ENCODE measurements around the gene NOD2. TPM values are rescaled to one million over a fixed set of nuclear protein-coding genes. Genes with fewer than 3 reads are reported as not detected.

Gene NOD2
- total RNA-seq, 6 experiments from 2014 or later: not detected

DNA sequence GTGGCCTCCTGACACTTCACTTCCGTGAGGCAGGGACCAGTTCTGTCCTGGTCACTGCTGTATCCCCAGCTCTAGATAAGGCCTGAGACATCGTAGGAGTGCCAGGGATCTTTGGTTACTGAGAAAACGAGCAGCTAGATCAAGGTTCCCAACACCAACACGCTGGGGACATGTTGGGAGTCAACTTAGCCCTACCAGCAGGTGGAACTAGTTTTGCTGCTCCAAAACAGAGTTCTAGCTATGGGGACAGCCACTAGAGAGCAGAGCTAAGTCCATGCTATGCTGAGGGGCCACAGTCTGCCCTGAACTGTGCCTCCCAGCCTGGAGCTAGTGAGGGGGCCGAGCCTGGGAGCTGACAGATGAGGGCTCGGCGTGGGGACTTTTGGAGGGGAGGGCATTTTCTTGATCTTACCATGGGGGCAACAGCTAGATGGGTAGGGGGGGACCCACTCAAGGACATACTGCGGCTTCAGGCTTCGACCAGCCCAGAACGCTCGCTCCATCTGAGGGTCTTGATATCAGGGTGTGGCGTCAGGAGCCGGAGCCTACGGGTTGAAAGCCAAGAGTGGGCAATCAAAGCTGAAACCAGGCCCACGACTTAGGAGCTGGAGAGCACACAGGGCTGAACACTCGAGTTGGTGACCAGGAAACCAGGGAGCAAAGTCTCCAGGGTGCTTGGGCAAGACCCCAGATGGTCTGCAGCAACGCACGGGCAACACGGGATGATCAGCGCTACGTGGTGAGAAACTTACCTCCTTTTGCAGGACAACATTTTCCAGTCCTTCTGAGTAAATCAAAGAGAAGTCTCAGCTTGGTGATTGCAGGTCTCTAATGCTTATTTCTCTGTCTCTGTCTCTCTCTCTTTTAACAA lies 25.7 kb upstream of the NOD2 start:
- Mint-ChIP-seq H3K9me3 (peaks cover 18% of the 10 kb centered on the region), H3K4me1 (ENCODE audit: low read depth) (peaks cover 6% of the 10 kb centered on the region; the same call in 1 of the 2 replicates), H3K4me3 (no peak overlapping the region), H3K36me3 (ENCODE audit: low read depth) (peaks cover 17% of the 10 kb centered on the region), H3K27me3 (ENCODE audit: insufficient read depth) (peaks cover 7% of the 10 kb centered on the region), H3K27ac (no peak overlapping the region)
- DNase-seq: no peak
- TF ChIP-seq, protein P1, sequence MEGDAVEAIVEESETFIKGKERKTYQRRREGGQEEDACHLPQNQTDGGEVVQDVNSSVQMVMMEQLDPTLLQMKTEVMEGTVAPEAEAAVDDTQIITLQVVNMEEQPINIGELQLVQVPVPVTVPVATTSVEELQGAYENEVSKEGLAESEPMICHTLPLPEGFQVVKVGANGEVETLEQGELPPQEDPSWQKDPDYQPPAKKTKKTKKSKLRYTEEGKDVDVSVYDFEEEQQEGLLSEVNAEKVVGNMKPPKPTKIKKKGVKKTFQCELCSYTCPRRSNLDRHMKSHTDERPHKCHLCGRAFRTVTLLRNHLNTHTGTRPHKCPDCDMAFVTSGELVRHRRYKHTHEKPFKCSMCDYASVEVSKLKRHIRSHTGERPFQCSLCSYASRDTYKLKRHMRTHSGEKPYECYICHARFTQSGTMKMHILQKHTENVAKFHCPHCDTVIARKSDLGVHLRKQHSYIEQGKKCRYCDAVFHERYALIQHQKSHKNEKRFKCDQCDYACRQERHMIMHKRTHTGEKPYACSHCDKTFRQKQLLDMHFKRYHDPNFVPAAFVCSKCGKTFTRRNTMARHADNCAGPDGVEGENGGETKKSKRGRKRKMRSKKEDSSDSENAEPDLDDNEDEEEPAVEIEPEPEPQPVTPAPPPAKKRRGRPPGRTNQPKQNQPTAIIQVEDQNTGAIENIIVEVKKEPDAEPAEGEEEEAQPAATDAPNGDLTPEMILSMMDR (IDR thresholded peaks at IDR 0.05): peak; percentile 37; the same call in 1 of the 2 replicates

- Mint-ChIP-seq H3K4me1 (ENCODE audit: low read depth) (peaks cover 6% of the 10 kb centered on the region; the same call in 1 of the 2 replicates), H3K27ac (no peak overlapping the region), H3K4me3 (no peak overlapping the region), H3K27me3 (ENCODE audit: insufficient read depth) (peaks cover 7% of the 10 kb centered on the region), H3K36me3 (ENCODE audit: low read depth) (peaks cover 21% of the 10 kb centered on the region), H3K9me3 (peaks cover 24% of the 10 kb centered on the region)
- no peak for DNase-seq
- TF ChIP-seq, protein P1 (IDR thresholded peaks at IDR 0.05): 0 out of 2 replicates have a peak, but pooled peaks have one; percentile 8
Observed at GRCh38 chr16:50668368-50669008, 24.9 kb upstream of the NOD2 start.

DNA sequence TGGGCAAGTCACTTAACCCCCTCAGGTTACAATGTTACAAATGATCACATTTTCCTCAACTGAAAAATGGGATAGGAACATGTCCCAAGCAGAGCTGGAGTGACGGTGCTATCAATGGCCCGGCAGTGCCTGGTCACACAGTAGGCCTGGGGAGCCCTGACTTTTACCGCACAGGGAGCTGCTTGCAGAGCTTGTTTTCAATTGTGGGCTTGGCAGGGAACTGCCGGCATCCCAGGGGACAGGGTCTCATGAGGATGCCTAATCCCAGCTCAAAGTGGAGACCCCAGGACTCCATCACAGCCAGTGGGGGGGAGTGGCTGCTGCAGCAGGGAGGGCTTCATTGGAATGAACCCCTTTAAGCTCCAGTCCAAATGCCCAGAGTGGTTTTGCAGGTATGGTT lies 23.7 kb upstream of the NOD2 start:
- Mint-ChIP-seq H3K27ac (no peak overlapping the region), H3K4me3 (no peak overlapping the region), H3K9me3 (peaks cover 28% of the 10 kb centered on the region), H3K4me1 (ENCODE audit: low read depth) (peaks cover 6% of the 10 kb centered on the region; the same call in 1 of the 2 replicates), H3K27me3 (ENCODE audit: insufficient read depth) (peaks cover 7% of the 10 kb centered on the region), H3K36me3 (ENCODE audit: low read depth) (peaks cover 21% of the 10 kb centered on the region)
- TF ChIP-seq, protein P1 (IDR thresholded peaks at IDR 0.05): no peak
- DNase-seq: no peak

- Mint-ChIP-seq H3K27me3 (ENCODE audit: insufficient read depth) (peaks cover 7% of the 10 kb centered on the region), H3K27ac (no peak overlapping the region), H3K4me1 (ENCODE audit: low read depth) (peaks cover 6% of the 10 kb centered on the region; the same call in 1 of the 2 replicates), H3K4me3 (no peak overlapping the region), H3K36me3 (ENCODE audit: low read depth) (peaks cover 21% of the 10 kb centered on the region), H3K9me3 (peaks cover 28% of the 10 kb centered on the region)
- TF ChIP-seq, protein P1 (IDR thresholded peaks at IDR 0.05): no peak
- DNase-seq: no peak
Observed at GRCh38 chr16:50670476-50670875, 22.9 kb upstream of the NOD2 start.

DNA sequence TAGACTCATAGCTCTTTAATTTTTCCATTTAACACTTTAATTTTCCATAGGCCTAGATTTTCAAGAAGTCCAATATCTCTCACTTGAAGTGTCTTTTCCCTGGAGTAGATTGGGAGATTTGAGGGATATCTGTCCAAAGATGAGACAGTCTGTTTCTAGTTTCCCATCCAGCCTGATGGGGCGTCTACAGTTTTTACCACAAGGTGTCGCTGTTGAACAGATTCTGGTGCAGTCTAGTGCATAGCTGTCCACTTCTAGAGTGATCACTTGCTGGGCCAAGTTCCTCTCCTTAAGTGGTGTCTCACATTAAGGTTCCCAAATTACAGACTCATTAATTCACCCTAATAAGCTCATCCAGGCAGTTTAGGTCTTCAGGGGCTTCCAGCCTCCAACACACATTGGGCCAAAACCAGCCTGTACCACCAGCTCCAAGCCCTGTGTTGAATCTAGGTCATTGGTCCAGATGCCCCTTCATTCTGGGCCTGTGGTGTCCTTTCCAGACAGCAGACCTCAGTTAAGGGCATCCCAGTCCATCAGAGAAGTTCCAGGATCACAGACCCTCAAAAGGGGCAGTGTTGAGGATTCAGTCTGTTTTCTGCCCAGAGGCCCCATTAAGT lies 21.7 kb upstream of the NOD2 start:
- peaks cover 28% of the 10 kb centered on the region for H3K9me3 Mint-ChIP-seq
- H3K27me3 Mint-ChIP-seq (ENCODE audit: insufficient read depth): peaks cover 7% of the 10 kb centered on the region
- peaks cover 21% of the 10 kb centered on the region for H3K36me3 Mint-ChIP-seq (ENCODE audit: low read depth)
- H3K27ac Mint-ChIP-seq: no peak overlapping the region
- peaks cover 2% of the 10 kb centered on the region; the same call in 1 of the 2 replicates for H3K4me1 Mint-ChIP-seq (ENCODE audit: low read depth)
- no peak overlapping the region for H3K4me3 Mint-ChIP-seq
- TF ChIP-seq, protein P1 (IDR thresholded peaks at IDR 0.05): peak; percentile 86
- peak; percentile 22 for DNase-seq
